HG02884 (cell line): ENCODE results near the gene PGK2.
A peak's percentile ranks its signal among the peaks of the same experiment; 100 is the strongest.
"Not testable (repeated sequence)": the region's sequence is repeated elsewhere in the genome, so short reads cannot be mapped to it uniquely, and the experiment has no call there.

Experiments
- ATAC-seq: cut with Tn5 transposase; IDR thresholded peaks from one replicate; pipeline ENCODE4 v1.9.1; 2021; ENCODE audit warnings: mild to moderate bottlenecking, moderate library complexity; ENCODE audit not compliant: unreplicated experiment

PGK2 gene

GRCh38 chr6:49787176-49787575 is at the start of gene PGK2:
Gene PGK2, minus strand, starts transcription at chr6:49787285. Its CDS starts 98 bp downstream, at chr6:49787187.
- no peak for ATAC-seq

GRCh38 chr6:49835140-49835539 is 48.1 kb upstream of the PGK2 start:
- no peak for ATAC-seq

- no peak for ATAC-seq
Observed at GRCh38 chr6:49833386-49833785, 46.3 kb upstream of the PGK2 start.

- peak; percentile 81 for ATAC-seq
Observed at GRCh38 chr6:49826743-49827406, 39.8 kb upstream of the PGK2 start.

GRCh38 chr6:49815166-49815565 is 28.1 kb upstream of the PGK2 start:
- ATAC-seq: no peak

- no peak for ATAC-seq
Observed at GRCh38 chr6:49813248-49813647, 26.2 kb upstream of the PGK2 start.

GRCh38 chr6:49806145-49806544 is 19.1 kb upstream of the PGK2 start:
- no peak for ATAC-seq

GRCh38 chr6:49805246-49805645 is 18.2 kb upstream of the PGK2 start:
- ATAC-seq: no peak

- no peak for ATAC-seq
Observed at GRCh38 chr6:49801525-49801924, 14.4 kb upstream of the PGK2 start.

- no peak for ATAC-seq
Observed at GRCh38 chr6:49799090-49799489, 12.0 kb upstream of the PGK2 start.

GRCh38 chr6:49796842-49797455 is 9.9 kb upstream of the PGK2 start:
- ATAC-seq: not testable (repeated sequence)

- ATAC-seq: no peak
Observed at GRCh38 chr6:49790341-49790740, 3.3 kb upstream of the PGK2 start.

- no peak for ATAC-seq
Observed at GRCh38 chr6:49784272-49784671, 2.8 kb downstream of the PGK2 start.

- no peak for ATAC-seq
Observed at GRCh38 chr6:49782725-49783124, 4.4 kb downstream of the PGK2 start.

- ATAC-seq: no peak
Observed at GRCh38 chr6:49782293-49782692, 4.8 kb downstream of the PGK2 start.

- no peak for ATAC-seq
Observed at GRCh38 chr6:49776444-49776843, 10.6 kb downstream of the PGK2 start.

- ATAC-seq: no peak
Observed at GRCh38 chr6:49775043-49775442, 12.0 kb downstream of the PGK2 start.

GRCh38 chr6:49772285-49772684 is 14.8 kb downstream of the PGK2 start:
- ATAC-seq: no peak

- ATAC-seq: no peak
Observed at GRCh38 chr6:49766762-49767161, 20.3 kb downstream of the PGK2 start.

GRCh38 chr6:49764571-49765236 is 22.4 kb downstream of the PGK2 start:
- ATAC-seq: no peak

- no peak for ATAC-seq
Observed at GRCh38 chr6:49744259-49744658, 42.8 kb downstream of the PGK2 start, which contains the start of gene CRISP3. Gene CRISP3, minus strand, starts transcription at chr6:49744388. Its CDS starts 21 bp downstream, at chr6:49744367.

GRCh38 chr6:49743429-49743828 is 43.7 kb downstream of the PGK2 start:
- no peak for ATAC-seq
